Left renal pelvis (tissue), 4 donors: Measurements from ENCODE around the gene SETD5. TPM values are rescaled to one million over a fixed set of nuclear protein-coding genes. Genes with fewer than 3 reads are reported as not detected.
A peak's percentile ranks its signal among the peaks of the same experiment; 100 is the strongest.

Source experiments
- DNase-seq, 4 donors: peaks; one replicate each; pipeline ENCODE4 v3.0.0-alpha.2; 2013; ENCODE audit warnings: low read depth in 4 of 4, low spot score in 3 of 4
- polyA plus RNA-seq, 4 donors: library from polyadenylated mRNA; unstranded; fragments of 120-200 nt; gene quantifications; one replicate each; pipeline ENCODE4 v1.2.1, GENCODE V29; 2013; ENCODE audit not compliant: insufficient read length in 4 of 4

Gene SETD5
- polyA plus RNA-seq, 4 donors: 103 to 140 (median 133) TPM

GRCh38 chr3:9408061-9408460, 10.6 kb downstream of the SETD5 start:
- no peak for DNase-seq

GRCh38 chr3:9408546-9408945, 11.1 kb downstream of the SETD5 start:
- DNase-seq: no peak

GRCh38 chr3:9409981-9410854, 12.8 kb downstream of the SETD5 start:
- no peak for DNase-seq

GRCh38 chr3:9411302-9411701, 13.9 kb downstream of the SETD5 start:
- no peak for DNase-seq

GRCh38 chr3:9412293-9412692, 14.9 kb downstream of the SETD5 start:
- no peak for DNase-seq

GRCh38 chr3:9414826-9415225, 17.4 kb downstream of the SETD5 start:
- no peak for DNase-seq

GRCh38 chr3:9415485-9416138, 18.2 kb downstream of the SETD5 start:
- no peak for DNase-seq

- DNase-seq: no peak
Measured at GRCh38 chr3:9416139-9416780, 18.8 kb downstream of the SETD5 start.

- DNase-seq: no peak
Measured at GRCh38 chr3:9420850-9421549, 23.6 kb downstream of the SETD5 start.

- DNase-seq: peak; percentile 73 to 83 (median 80)
Measured at GRCh38 chr3:9422712-9423424, 25.5 kb downstream of the SETD5 start.

GRCh38 chr3:9428411-9428810, 31.0 kb downstream of the SETD5 start:
- no peak for DNase-seq

- no peak for DNase-seq
Measured at GRCh38 chr3:9430733-9431132, 33.3 kb downstream of the SETD5 start.

GRCh38 chr3:9433627-9434521, 36.5 kb downstream of the SETD5 start:
- DNase-seq: no peak

GRCh38 chr3:9435316-9435715, 37.9 kb downstream of the SETD5 start:
- no peak for DNase-seq

GRCh38 chr3:9439331-9439730, 41.9 kb downstream of the SETD5 start:
- DNase-seq: no peak

- DNase-seq: no peak
Measured at GRCh38 chr3:9441501-9442221, 44.2 kb downstream of the SETD5 start.

GRCh38 chr3:9448071-9448470, 50.7 kb downstream of the SETD5 start:
- no peak for DNase-seq

GRCh38 chr3:9448643-9449042, 51.2 kb downstream of the SETD5 start:
- no peak for DNase-seq

- DNase-seq: no peak
Measured at GRCh38 chr3:9450126-9450525, 52.7 kb downstream of the SETD5 start.
